H1 (cell line): ENCODE results near the gene MMEL1. TPM values are rescaled to one million over a fixed set of nuclear protein-coding genes. Genes with fewer than 3 reads are reported as not detected.
A peak's percentile ranks its signal among the peaks of the same experiment; 100 is the strongest.

Experiments
- CTCF ChIA-PET: fragments of 300-600 bp; sonication (Branson Sonifier 250); formaldehyde crosslinking; loops from one replicate; lab custom pipeline; 2021; ENCODE audit not compliant: partially characterized antibody; lab: Charles Lee
- POLR2A ChIA-PET: fragments of 300-600 bp; sonication (Branson Sonifier 250); formaldehyde crosslinking; loops from one replicate; lab custom pipeline; 2021; ENCODE audit warnings: inconsistent platforms; ENCODE audit not compliant: partially characterized antibody; lab: Charles Lee
- DNase-seq, 2 experiments: peaks; one replicate each; pipeline versions ENCODE4 v3.0.0 to v3.0.0-alpha.2; 2010 to 2022; ENCODE audit warnings: low spot score in 2 of 2, low read depth in 1 of 2, mixed read lengths in 1 of 2
- FAIRE-seq: peaks from 2 replicates; lab custom pipeline; 2011; peaks lifted over from hg19 to GRCh38; lab: Jason Lieb, UNC
- H2AFZ ChIP-seq: 2 replicates; pipeline ENCODE4 v1.8.1; 2012; ENCODE audit warnings: low read length, inconsistent platforms
- H2AK5ac ChIP-seq: 2 replicates; pipeline ENCODE4 v1.6.1; 2013; ENCODE audit warnings: low read depth, low read length
- H2BK120ac ChIP-seq: replicated peaks from 2 replicates; pipeline ENCODE3; 2013; ENCODE audit warnings: low read depth, low read length, inconsistent platforms
- H2BK12ac ChIP-seq: 2 replicates; pipeline ENCODE4 v1.6.1; 2013; ENCODE audit warnings: low read depth, low read length
- H2BK15ac ChIP-seq: 2 replicates; pipeline ENCODE4 v1.6.1; 2013; ENCODE audit warnings: low read length
- H2BK20ac ChIP-seq: 2 replicates; pipeline ENCODE4 v1.6.1; 2013; ENCODE audit warnings: low read length
- H2BK5ac ChIP-seq: 2 replicates; pipeline ENCODE4 v1.6.1; 2013; ENCODE audit warnings: low read depth, low read length
- H3K14ac ChIP-seq: 2 replicates; pipeline ENCODE4 v1.6.1; 2013; ENCODE audit warnings: inconsistent platforms; ENCODE audit not compliant: insufficient read length
- H3K18ac ChIP-seq: 2 replicates; pipeline ENCODE4 v1.6.1; 2013; ENCODE audit warnings: low read length; ENCODE audit errors: extremely low read depth
- H3K23ac ChIP-seq: 2 replicates; pipeline ENCODE4 v1.6.1; 2013; ENCODE audit warnings: inconsistent platforms; ENCODE audit not compliant: insufficient read length
- H3K23me2 ChIP-seq: 2 replicates; pipeline ENCODE4 v1.6.1; 2013; ENCODE audit warnings: low read depth, low read length
- H3K27ac ChIP-seq: 2 replicates; pipeline ENCODE4 v1.6.1; 2011; ENCODE audit warnings: low read depth, low read length, inconsistent platforms
- H3K27me3 ChIP-seq, 4 experiments: replicated peaks in 1 of 4; 1 replicate in 1 of 4; 2 replicates in 3 of 4; pipeline versions ENCODE4 v1.6.1 to v1.8.1; 2011 to 2013; ENCODE audit warnings: low read length in 3 of 4, mild to moderate bottlenecking in 3 of 4, inconsistent platforms in 2 of 4, mixed read lengths in 2 of 4, moderate library complexity in 1 of 4; ENCODE audit not compliant: control insufficient read depth in 3 of 4, insufficient read depth in 3 of 4; ENCODE audit errors: extremely low read depth in 1 of 4
- H3K36me3 ChIP-seq, 4 experiments: 2 replicates each; pipeline versions ENCODE4 v1.6.1 to v1.8.1; 2011 to 2013; ENCODE audit warnings: mild to moderate bottlenecking in 4 of 4, low read length in 3 of 4, moderate library complexity in 2 of 4, control low read depth in 1 of 4, inconsistent platforms in 1 of 4; ENCODE audit not compliant: insufficient read depth in 4 of 4, control insufficient read depth in 2 of 4
- H3K4ac ChIP-seq: replicated peaks from 2 replicates; pipeline ENCODE3; 2013; ENCODE audit warnings: low read length, low read depth, mixed read lengths, inconsistent platforms; ENCODE audit not compliant: insufficient read length
- H3K4me1 ChIP-seq, 4 experiments: replicated peaks in 1 of 4; 1 replicate in 1 of 4; 2 replicates in 3 of 4; pipeline versions ENCODE4 v1.6.1 to v1.8.1; 2011 to 2013; ENCODE audit warnings: low read length in 3 of 4, inconsistent platforms in 2 of 4, mixed read lengths in 1 of 4; ENCODE audit not compliant: insufficient read depth in 4 of 4, control insufficient read depth in 3 of 4
- H3K4me2 ChIP-seq, 2 experiments: 2 replicates each; pipeline versions ENCODE4 v1.6.1 to v1.8.1; 2011 to 2013; ENCODE audit warnings: low read depth in 2 of 2, low read length in 2 of 2, control low read depth in 1 of 2, inconsistent platforms in 1 of 2, mild to moderate bottlenecking in 1 of 2; ENCODE audit not compliant: insufficient read depth in 1 of 2
- H3K4me3 ChIP-seq, 4 experiments: fragments of 200-600, 300-600 bp in 1 of 4; sonication (generic), shearing (Covaris generic), sonication (Bioruptor Twin) in 1 of 4; 2 replicates each; pipeline versions ENCODE4 v1.5.1 to v1.8.1; 2011 to 2016; ENCODE audit warnings: low read length in 4 of 4, low read depth in 3 of 4, control low read depth in 2 of 4, inconsistent platforms in 2 of 4, mild to moderate bottlenecking in 2 of 4, mixed read lengths in 1 of 4, moderate library complexity in 1 of 4; ENCODE audit not compliant: insufficient read depth in 2 of 4; ENCODE audit errors: extremely low read depth in 1 of 4
- H3K56ac ChIP-seq: replicated peaks from 2 replicates; pipeline ENCODE3; 2013; ENCODE audit warnings: low read depth, mild to moderate bottlenecking, mixed read lengths, low read length, inconsistent platforms; ENCODE audit not compliant: insufficient read length
- H3K79me1 ChIP-seq: 2 replicates; pipeline ENCODE4 v1.6.1; 2013; ENCODE audit warnings: low read depth, low read length, control low read depth
- H3K79me2 ChIP-seq, 2 experiments: 2 replicates each; pipeline versions ENCODE4 v1.6.1 to v1.8.1; 2012 to 2013; ENCODE audit warnings: low read length in 2 of 2, mild to moderate bottlenecking in 2 of 2, inconsistent platforms in 1 of 2; ENCODE audit not compliant: insufficient read depth in 2 of 2, control insufficient read depth in 1 of 2
- H3K9ac ChIP-seq, 4 experiments: replicated peaks in 1 of 4; 1 replicate in 1 of 4; 2 replicates in 3 of 4; pipeline versions ENCODE4 v1.6.1 to v1.8.1; 2011 to 2013; ENCODE audit warnings: low read depth in 3 of 4, low read length in 3 of 4, control low read depth in 2 of 4, mild to moderate bottlenecking in 2 of 4, moderate library complexity in 2 of 4, inconsistent platforms in 1 of 4; ENCODE audit errors: extremely low read depth in 1 of 4
- H3K9me3 ChIP-seq, 2 experiments: 2 replicates each; pipeline versions ENCODE4 v1.6.1 to v1.8.1; 2012 to 2013; ENCODE audit warnings: mild to moderate bottlenecking in 2 of 2, moderate library complexity in 2 of 2, control low read depth in 1 of 2, inconsistent platforms in 1 of 2, low read depth in 1 of 2, low read length in 1 of 2, mixed read lengths in 1 of 2; ENCODE audit not compliant: insufficient read depth in 2 of 2
- H4K20me1 ChIP-seq, 2 experiments: replicated peaks in 1 of 2; 2 replicates each; pipeline versions ENCODE3 to v1.8.1; 2011 to 2013; ENCODE audit warnings: inconsistent platforms in 2 of 2, low read length in 2 of 2, mild to moderate bottlenecking in 1 of 2; ENCODE audit not compliant: insufficient read depth in 2 of 2, control insufficient read depth in 1 of 2
- H4K5ac ChIP-seq: 2 replicates; pipeline ENCODE4 v1.6.1; 2013; ENCODE audit warnings: low read length, low read depth, mixed read lengths, inconsistent platforms; ENCODE audit not compliant: insufficient read length
- H4K8ac ChIP-seq: 2 replicates; pipeline ENCODE4 v1.8.0; 2013; ENCODE audit warnings: mild to moderate bottlenecking, moderate library complexity, low read length, inconsistent platforms; ENCODE audit not compliant: insufficient read depth; ENCODE audit errors: extremely low read depth
- H4K91ac ChIP-seq: replicated peaks from 2 replicates; pipeline ENCODE3; 2013; ENCODE audit warnings: low read length, mixed read lengths, inconsistent platforms; ENCODE audit not compliant: insufficient read length
- KDM4A ChIP-seq: IDR thresholded peaks from one replicate; pipeline ENCODE4 v1.7.1; 2012; ENCODE audit warnings: low read depth, mild to moderate bottlenecking, moderate library complexity, low read length, inconsistent platforms; ENCODE audit not compliant: severe bottlenecking
- MAFK ChIP-seq: IDR thresholded peaks from 2 replicates; pipeline ENCODE4 v1.6.1; 2012; ENCODE audit warnings: low read depth, mild to moderate bottlenecking, improper control_type of control experiment, low read length
- RBBP5 ChIP-seq: IDR thresholded peaks from 2 replicates; pipeline ENCODE4 v1.7.1; 2012; ENCODE audit warnings: low read depth, mild to moderate bottlenecking, inconsistent platforms, low read length, moderate library complexity, borderline replicate concordance
- WGBS, 2 experiments: shearing (Covaris generic) in 1 of 2; methylation state at CpG; one replicate each; pipeline versions ENCODE4 v1.1.6 to v1.1.7; 2013 to 2015; ENCODE audit warnings: low lambda C conversion rate in 2 of 2, mixed read lengths in 2 of 2, inconsistent platforms in 1 of 2, low coverage in 1 of 2, missing lambda C conversion rate in 1 of 2; ENCODE audit not compliant: insufficient replicate concordance in 2 of 2, insufficient coverage in 1 of 2, insufficient read length in 1 of 2; ENCODE audit errors: extremely low coverage in 1 of 2, missing lambda C conversion rate in 1 of 2; 5-methylcytosine and 5-hydroxymethylcytosine counted together
- polyA plus RNA-seq, 7 experiments: library from polyadenylated mRNA; depleted of rRNA in 3 of 7; stranded (reverse) in 5 of 7; unstranded in 2 of 7; fragments of >200 nt in 5 of 7; fragments of 200-250 nt in 2 of 7; gene quantifications; 1 replicate in 5 of 7; 2 replicates in 1 of 7; 4 replicates in 1 of 7; pipeline versions ENCODE4 v1.2.1 to v1.2.3, GENCODE V29; 2011 to 2013; ENCODE audit warnings: missing spikeins in 2 of 7, mixed read lengths in 2 of 7
- total RNA-seq: library from RNA; stranded (reverse); fragmentation: NEBNext Ultra II Directional; extraction: Animal tissue kit (Norgen Biotek cat#: 25700); gene quantifications from 2 replicates; pipeline ENCODE4 v1.2.1, GENCODE V29; 2021

MMEL1 gene
- total and polyA plus RNA-seq, 2 of the 8 experiments (the other 6 are each of a cell fraction or from before 2014, with no cell fraction given): 0.91 to 1.7 TPM

- H3K79me2 ChIP-seq: no peaks in the 10 kb centered on the region
- H4K8ac ChIP-seq: no peak overlapping the region; the same call in 1 of the 2 replicates
- no peak overlapping the region for H2BK15ac ChIP-seq
- H3K23ac ChIP-seq: no peak overlapping the region
- H4K91ac ChIP-seq: no peak overlapping the region
- ChIA-PET POLR2A (interaction anchor here (0.8 to 2.7 kb wide), 2 partner anchors 14 to 47 kb away, joined by 3 to 8 read pairs; partner anchors contain the start of gene PANK4), CTCF (interaction anchor here (0.7 to 3.0 kb wide), 4 partner anchors 8 to 91 kb away, joined by 3 to 17 read pairs (median 4); no protein-coding TSS in a partner anchor)
- H2BK5ac ChIP-seq: no peak overlapping the region
- no peak overlapping the region for H3K56ac ChIP-seq
- H3K18ac ChIP-seq: peak overlapping the region; percentile 32; the same call in 1 of the 2 replicates
- H2BK12ac ChIP-seq: no peak overlapping the region
- H3K79me1 ChIP-seq: no peaks in the 10 kb centered on the region
- peak overlapping the region; percentile 40 to 68; a peak in 3 of 4 replicates for H3K4me2 ChIP-seq
- peaks cover 0 to 26% (median 17%) of the 10 kb centered on the region in 4 experiments; a peak in 6 of 7 replicates for H3K4me1 ChIP-seq
- H3K4me3 ChIP-seq: peak overlapping the region in 3 of 4 experiments; percentile 2 to 52 (median 19); a peak in 6 of 8 replicates
- TF ChIP-seq KDM4A: peak; percentile 18
- TF ChIP-seq RBBP5: no peak
- TF ChIP-seq MAFK: no peak
- no peaks in the 10 kb centered on the region for H3K23me2 ChIP-seq
- no peak overlapping the region for H3K14ac ChIP-seq
- H2AFZ ChIP-seq: no peak overlapping the region
- H3K9ac ChIP-seq: no peak overlapping the region
- H4K5ac ChIP-seq: no peak overlapping the region
- H3K36me3 ChIP-seq: no peaks in the 10 kb centered on the region
- H3K27me3 ChIP-seq: peaks cover 0 to 37% (median 25%) of the 10 kb centered on the region in 4 experiments; a peak in 6 of 7 replicates
- FAIRE-seq (no peak), DNase-seq (no peak)
- 63% methylated on average over 5 of the region's 39 CpGs; no CpG with 5 or more reads in 1 of the 2 experiments for WGBS, 2 experiments
- H2AK5ac ChIP-seq: no peak overlapping the region
- H3K9me3 ChIP-seq: no peaks in the 10 kb centered on the region
- no peak overlapping the region for H3K27ac ChIP-seq
- no peak overlapping the region for H2BK20ac ChIP-seq
- H2BK120ac ChIP-seq: no peak overlapping the region
- H4K20me1 ChIP-seq: peaks cover 0 to 5% of the 10 kb centered on the region in 2 experiments
- H3K4ac ChIP-seq: no peak overlapping the region
Observed at GRCh38 chr1:2540816-2541492, 91.9 kb downstream of the MMEL1 start.
